GM12872 (cell line): ENCODE results near the gene OR10H1.

ENCODE experiments used
- CTCF ChIP-seq: IDR thresholded peaks from 3 replicates; pipeline ENCODE4 v1.5.1; 2011; ENCODE audit warnings: low read depth, mild to moderate bottlenecking, low read length, moderate library complexity; ENCODE audit not compliant: insufficient read depth

The OR10H1 gene

GRCh38 chr19:15759962-15760565, 55.4 kb downstream of the OR10H1 start:
- TF ChIP-seq CTCF, result peak; percentile 56

- no peak for TF ChIP-seq CTCF
These were observed 57.1 kb downstream of the OR10H1 start for GRCh38 chr19:15758379-15758778.
